PFSK-1 (cell line): ENCODE results near the gene NEURL1B.

Experiments used
- FOXP2 ChIP-seq: optimal IDR thresholded peaks from 2 replicates; pipeline ENCODE3; 2011; ENCODE audit warnings: borderline replicate concordance, control low read depth, inconsistent platforms; ENCODE audit not compliant: insufficient read depth; ENCODE audit errors: extremely low read length, extremely low read depth
- POLR2AphosphoS5 ChIP-seq: IDR thresholded peaks from 2 replicates; pipeline ENCODE4 v1.6.1; 2012; ENCODE audit warnings: low read depth, mild to moderate bottlenecking, control low read depth, low read length, moderate library complexity
- REST ChIP-seq, 2 experiments: IDR thresholded peaks; 2 replicates each; pipeline versions ENCODE4 v1.6.1 to v1.8.0; 2011 to 2012; ENCODE audit warnings: low read depth in 2 of 2, low read length in 2 of 2, control low read depth in 1 of 2, inconsistent platforms in 1 of 2, mild to moderate bottlenecking in 1 of 2, moderate library complexity in 1 of 2; ENCODE audit not compliant: insufficient read depth in 1 of 2
- SIN3A ChIP-seq: IDR thresholded peaks from 2 replicates; pipeline ENCODE4 v1.6.1; 2012; ENCODE audit warnings: mild to moderate bottlenecking, low read length, moderate library complexity, borderline replicate concordance; ENCODE audit not compliant: insufficient read depth
- TAF1 ChIP-seq: IDR thresholded peaks from 2 replicates; pipeline ENCODE4 v1.6.1; 2012; ENCODE audit warnings: low read length, control low read depth, borderline replicate concordance; ENCODE audit not compliant: insufficient read depth

The NEURL1B gene

GRCh38 chr5:172612771-172613170 lies 28.3 kb upstream of the NEURL1B start:
- no peak for TF ChIP-seq TAF1
- TF ChIP-seq SIN3A = no peak
- TF ChIP-seq REST (IDR thresholded peaks at IDR 0.05; ENCODE audit: insufficient read depth in 1 of 2, low read depth in 2 of 2, low read length in 2 of 2) = no peak
- TF ChIP-seq POLR2AphosphoS5 = no peak
- no peak for TF ChIP-seq FOXP2

- no peak for TF ChIP-seq TAF1
- TF ChIP-seq REST (IDR thresholded peaks at IDR 0.05; ENCODE audit: insufficient read depth in 1 of 2, low read depth in 2 of 2, low read length in 2 of 2) = no peak
- TF ChIP-seq FOXP2 = no peak
- no peak for TF ChIP-seq SIN3A
- no peak for TF ChIP-seq POLR2AphosphoS5
Observed at GRCh38 chr5:172616136-172616535, 24.9 kb upstream of the NEURL1B start.

GRCh38 chr5:172616730-172617129 lies 24.3 kb upstream of the NEURL1B start:
- TF ChIP-seq SIN3A (no peak), FOXP2 (no peak), POLR2AphosphoS5 (no peak), REST (IDR thresholded peaks at IDR 0.05; ENCODE audit: insufficient read depth in 1 of 2, low read depth in 2 of 2, low read length in 2 of 2) (no peak), TAF1 (no peak)

- no peak for TF ChIP-seq FOXP2
- TF ChIP-seq POLR2AphosphoS5 = no peak
- no peak for TF ChIP-seq TAF1
- TF ChIP-seq REST (IDR thresholded peaks at IDR 0.05; ENCODE audit: insufficient read depth in 1 of 2, low read depth in 2 of 2, low read length in 2 of 2) = no peak
- TF ChIP-seq SIN3A = no peak
Observed at GRCh38 chr5:172617817-172618216, 23.2 kb upstream of the NEURL1B start.
